ENCODE measurements around the gene DPF3. TPM values are rescaled to one million over a fixed set of nuclear protein-coding genes. Genes with fewer than 3 reads are reported as not detected.

The DPF3 gene
- total RNA-seq, 2 experiments from 2014 or later: 0.27 to 0.31 TPM

DNA sequence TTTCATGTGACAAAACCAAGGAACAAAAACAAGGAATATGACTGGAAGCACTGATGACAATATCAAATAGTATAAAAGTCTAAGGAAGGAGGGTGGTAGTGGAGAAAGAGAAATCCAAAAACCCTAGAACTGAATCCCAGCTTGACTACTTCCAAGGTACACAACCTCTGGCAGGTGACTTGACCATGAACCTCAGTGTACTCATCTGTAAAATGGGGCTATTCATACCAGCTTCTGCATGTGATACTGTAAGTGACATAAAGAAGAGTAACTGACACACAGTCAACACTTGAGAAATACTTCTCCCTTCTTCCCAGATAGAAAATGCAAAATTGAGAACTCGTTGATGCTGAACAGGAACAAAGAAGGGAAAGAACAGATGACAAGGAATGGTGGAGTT is 10.3 kb upstream of the DPF3 start:
- Histone ChIP-seq H3K36me3 (ENCODE audit: insufficient read depth, low read length) (no peaks in the 10 kb centered on the region), H3K27ac (ENCODE audit: low read depth in 1 of 2, low read length in 2 of 2) (no peak overlapping the region), H3K27me3 (ENCODE audit: control insufficient read depth in 1 of 2, insufficient read depth in 2 of 2, low read length in 2 of 2) (peaks cover 4 to 8% of the 10 kb centered on the region in 2 experiments), H3K4me1 (ENCODE audit: insufficient read depth, low read length) (no peaks in the 10 kb centered on the region), H3K9me3 (ENCODE audit: control insufficient read depth in 1 of 2, insufficient read depth in 1 of 2, low read length in 2 of 2) (no peaks in the 10 kb centered on the region), H3K4me3 (ENCODE audit: low read length) (no peak overlapping the region)
- Mint-ChIP-seq H3K27ac (no peak overlapping the region), H3K4me1 (ENCODE audit: low read depth) (no peaks in the 10 kb centered on the region), H3K4me3 (no peak overlapping the region), H3K36me3 (ENCODE audit: low read depth) (no peaks in the 10 kb centered on the region), H3K27me3 (peaks cover 18% of the 10 kb centered on the region), H3K9me3 (no peaks in the 10 kb centered on the region)
- TF ChIP-seq, protein P1, sequence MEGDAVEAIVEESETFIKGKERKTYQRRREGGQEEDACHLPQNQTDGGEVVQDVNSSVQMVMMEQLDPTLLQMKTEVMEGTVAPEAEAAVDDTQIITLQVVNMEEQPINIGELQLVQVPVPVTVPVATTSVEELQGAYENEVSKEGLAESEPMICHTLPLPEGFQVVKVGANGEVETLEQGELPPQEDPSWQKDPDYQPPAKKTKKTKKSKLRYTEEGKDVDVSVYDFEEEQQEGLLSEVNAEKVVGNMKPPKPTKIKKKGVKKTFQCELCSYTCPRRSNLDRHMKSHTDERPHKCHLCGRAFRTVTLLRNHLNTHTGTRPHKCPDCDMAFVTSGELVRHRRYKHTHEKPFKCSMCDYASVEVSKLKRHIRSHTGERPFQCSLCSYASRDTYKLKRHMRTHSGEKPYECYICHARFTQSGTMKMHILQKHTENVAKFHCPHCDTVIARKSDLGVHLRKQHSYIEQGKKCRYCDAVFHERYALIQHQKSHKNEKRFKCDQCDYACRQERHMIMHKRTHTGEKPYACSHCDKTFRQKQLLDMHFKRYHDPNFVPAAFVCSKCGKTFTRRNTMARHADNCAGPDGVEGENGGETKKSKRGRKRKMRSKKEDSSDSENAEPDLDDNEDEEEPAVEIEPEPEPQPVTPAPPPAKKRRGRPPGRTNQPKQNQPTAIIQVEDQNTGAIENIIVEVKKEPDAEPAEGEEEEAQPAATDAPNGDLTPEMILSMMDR (IDR thresholded peaks at IDR 0.05): no peak
- intact Hi-C loops (cut with DNase I, micrococcal nuclease): loop anchor here in 1 of 2 experiments (2.0 kb wide), 1 partner anchor 879 kb away; no protein-coding TSS in a partner anchor
- ChIA-PET POLR2A (no interaction called here), CTCF (interaction anchor here (0.9 to 3.2 kb wide), 4 partner anchors 16 to 391 kb away, joined by 3 to 26 read pairs (median 7); no protein-coding TSS in a partner anchor)
- DNase-seq (no peak), ATAC-seq (ENCODE audit: poor library complexity) (no peak)

- no peak overlapping the region for H3K27ac Mint-ChIP-seq
- CTCF ChIA-PET: interaction anchor here (0.9 to 3.2 kb wide), 3 partner anchors 16 to 390 kb away, joined by 3 to 26 read pairs (median 7); no protein-coding TSS in a partner anchor
- ATAC-seq (ENCODE audit: poor library complexity): no peak
- no peaks in the 10 kb centered on the region for H3K9me3 ChIP-seq (ENCODE audit: control insufficient read depth in 1 of 2, insufficient read depth in 1 of 2, low read length in 2 of 2)
- no peak for DNase-seq
- H3K27ac ChIP-seq (ENCODE audit: low read depth in 1 of 2, low read length in 2 of 2): no peak overlapping the region
- TF ChIP-seq, protein P1 (IDR thresholded peaks at IDR 0.05): no peak
- H3K36me3 ChIP-seq (ENCODE audit: insufficient read depth, low read length): no peaks in the 10 kb centered on the region
- POLR2A ChIA-PET: interaction anchor here (1.4 kb wide), 1 partner anchor 385 kb away, joined by 4 read pairs; no protein-coding TSS in a partner anchor
- H3K27me3 Mint-ChIP-seq: peaks cover 18% of the 10 kb centered on the region
- H3K4me1 Mint-ChIP-seq (ENCODE audit: low read depth): no peaks in the 10 kb centered on the region
- H3K27me3 ChIP-seq (ENCODE audit: control insufficient read depth in 1 of 2, insufficient read depth in 2 of 2, low read length in 2 of 2): peaks cover 4 to 8% of the 10 kb centered on the region in 2 experiments
- no peak overlapping the region for H3K4me3 Mint-ChIP-seq
- H3K4me3 ChIP-seq (ENCODE audit: low read length): no peak overlapping the region
- intact Hi-C loops (cut with DNase I, micrococcal nuclease): loop anchor here in 1 of 2 experiments (2.0 kb wide), 1 partner anchor 879 kb away; no protein-coding TSS in a partner anchor
- no peaks in the 10 kb centered on the region for H3K4me1 ChIP-seq (ENCODE audit: insufficient read depth, low read length)
- H3K36me3 Mint-ChIP-seq (ENCODE audit: low read depth): no peaks in the 10 kb centered on the region
- no peaks in the 10 kb centered on the region for H3K9me3 Mint-ChIP-seq
These were observed 9.8 kb upstream of the DPF3 start for GRCh38 chr14:72903716-72904115.

DNA sequence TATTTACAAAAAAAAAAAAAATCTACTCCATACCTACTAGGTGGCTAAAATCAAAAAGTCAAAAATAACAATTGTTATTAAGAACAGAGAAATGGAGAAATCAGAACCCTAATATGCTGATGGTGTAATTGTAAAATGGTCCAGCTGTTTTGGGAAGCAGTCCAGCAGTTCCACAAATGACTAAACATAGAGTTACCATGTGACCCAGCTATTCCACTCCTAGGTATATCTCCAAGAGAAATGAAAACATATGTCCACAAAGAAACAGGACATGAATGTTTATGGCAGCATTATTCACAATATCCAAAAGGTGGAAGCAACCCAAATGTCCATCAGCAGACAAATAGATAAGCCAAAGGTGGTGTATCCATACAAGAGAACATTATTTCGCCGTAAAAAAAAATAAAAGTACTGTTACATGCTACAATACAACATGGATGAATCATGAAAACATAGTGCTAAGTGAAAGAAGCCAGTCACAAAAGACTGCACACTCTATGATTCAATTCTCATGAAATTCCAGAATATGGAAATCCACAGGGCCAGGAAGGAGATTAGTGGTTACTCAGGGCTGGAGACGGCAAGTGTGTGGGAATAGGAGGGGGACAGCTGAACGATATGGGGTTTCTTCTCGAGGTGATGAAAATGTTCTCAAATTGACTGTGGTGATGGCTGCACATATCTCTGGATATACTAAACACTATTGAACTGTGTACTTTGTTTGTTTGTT is 9.1 kb upstream of the DPF3 start:
- Histone ChIP-seq H3K4me1 (ENCODE audit: insufficient read depth, low read length) (no peaks in the 10 kb centered on the region), H3K9me3 (ENCODE audit: control insufficient read depth in 1 of 2, insufficient read depth in 1 of 2, low read length in 2 of 2) (no peaks in the 10 kb centered on the region), H3K36me3 (ENCODE audit: insufficient read depth, low read length) (no peaks in the 10 kb centered on the region), H3K4me3 (ENCODE audit: low read length) (no peak overlapping the region), H3K27me3 (ENCODE audit: control insufficient read depth in 1 of 2, insufficient read depth in 2 of 2, low read length in 2 of 2) (peaks cover 4 to 8% of the 10 kb centered on the region in 2 experiments), H3K27ac (ENCODE audit: low read depth in 1 of 2, low read length in 2 of 2) (no peak overlapping the region)
- H3K27ac Mint-ChIP-seq: no peak overlapping the region
- ChIA-PET CTCF (interaction anchor here (0.7 to 3.2 kb wide), 3 partner anchors 15 to 389 kb away, joined by 3 to 26 read pairs (median 7); no protein-coding TSS in a partner anchor), POLR2A (interaction anchor here (0.6 to 1.4 kb wide), 3 partner anchors 9 to 384 kb away, joined by 3 to 4 read pairs (median 3); partner anchors contain the start of gene DPF3)
- DNase-seq: no peak
- TF ChIP-seq, protein P1 (IDR thresholded peaks at IDR 0.05): no peak
- no peak for ATAC-seq (ENCODE audit: poor library complexity)
- peaks cover 18% of the 10 kb centered on the region for H3K27me3 Mint-ChIP-seq
- intact Hi-C loops (cut with DNase I, micrococcal nuclease): no loop called here
- no peaks in the 10 kb centered on the region for H3K36me3 Mint-ChIP-seq (ENCODE audit: low read depth)
- no peaks in the 10 kb centered on the region for H3K4me1 Mint-ChIP-seq (ENCODE audit: low read depth)
- no peak overlapping the region for H3K4me3 Mint-ChIP-seq
- no peaks in the 10 kb centered on the region for H3K9me3 Mint-ChIP-seq
